ENCODE data around the gene RPS6KA5. TPM values are rescaled to one million over a fixed set of nuclear protein-coding genes. Genes with fewer than 3 reads are reported as not detected.

Gene RPS6KA5
- total RNA-seq, 2 donors from 2014 or later = 30.0 to 46.2 TPM

GRCh38 chr14:90797919-90798318 lies 262.5 kb downstream of the RPS6KA5 start:
- no peaks in the 10 kb centered on the region for H3K9me3 Mint-ChIP-seq
- peaks cover 5% of the 10 kb centered on the region for H3K4me1 Mint-ChIP-seq
- no peaks in the 10 kb centered on the region for H3K36me3 Mint-ChIP-seq (ENCODE audit: low read depth)
- no peak overlapping the region for H3K4me3 Mint-ChIP-seq
- no peaks in the 10 kb centered on the region for H3K27me3 Mint-ChIP-seq
- no peak for ATAC-seq (replicated peaks)
- H3K27ac Mint-ChIP-seq = no peak overlapping the region

Other genes with a start within 250 kb of the RPS6KA5 start
- 10 to 100 TPM in 1 of 2 donors, 1 to 10 TPM in 1; 5.2 to 10.2 TPM for gene TTC7B, start 244.2 kb downstream of the RPS6KA5 start, total RNA-seq
- 10 to 100 TPM; 73.8 to 88.7 TPM for gene DGLUCY, start 53.4 kb upstream of the RPS6KA5 start, total RNA-seq
- gene GPR68, start 184.1 kb upstream of the RPS6KA5 start, total RNA-seq = 10 to 100 TPM; 36.8 to 44.8 TPM